Measurements from ENCODE around the gene SERPINA12. TPM values are rescaled to one million over a fixed set of nuclear protein-coding genes. Genes with fewer than 3 reads are reported as not detected.
"Not testable (repeated sequence)": the region's sequence is repeated elsewhere in the genome, so short reads cannot be mapped to it uniquely, and the experiment has no call there.

Gene SERPINA12
- total RNA-seq, 1 experiment from 2014 or later = not detected

- H3K9me3 Mint-ChIP-seq = peaks cover 15% of the 10 kb centered on the region
- ATAC-seq = no peak
These were observed 6.2 kb upstream of the SERPINA12 start for GRCh38 chr14:94515426-94515825.

GRCh38 chr14:94514351-94514750, 5.1 kb upstream of the SERPINA12 start:
- Mint-ChIP-seq H3K27ac (no peak overlapping the region), H3K9me3 (peaks cover 8% of the 10 kb centered on the region), H3K4me1 (peaks cover 19% of the 10 kb centered on the region), H3K36me3 (peaks cover 7% of the 10 kb centered on the region), H3K4me3 (no peak overlapping the region), H3K27me3 (ENCODE audit: low read depth) (no peaks in the 10 kb centered on the region)
- ATAC-seq = no peak
- CTCF ChIA-PET = interaction anchor here (2.5 kb wide), 1 partner anchor 28 kb away, joined by 8 read pairs; no protein-coding TSS in a partner anchor
- TF ChIP-seq CREM (CRISPR knock-in tag; IDR thresholded peaks at IDR 0.05) (no peak), ZNF671 (CRISPR knock-in tag; IDR thresholded peaks at IDR 0.05) (no peak), EMX1 (CRISPR knock-in tag; IDR thresholded peaks at IDR 0.05) (no peak), PRRX2 (CRISPR knock-in tag; IDR thresholded peaks at IDR 0.05) (no peak), ETV6 (CRISPR knock-in tag; IDR thresholded peaks at IDR 0.05) (no peak), STAT6 (CRISPR knock-in tag; conservative IDR thresholded peaks at IDR 0.05; ENCODE audit: low read depth) (no peak), GTF2I (CRISPR knock-in tag; conservative IDR thresholded peaks at IDR 0.05) (no peak), ATF3 (CRISPR knock-in tag; conservative IDR thresholded peaks at IDR 0.05) (no peak), TP53 (CRISPR knock-in tag; IDR thresholded peaks at IDR 0.05) (no peak), FOXJ3 (CRISPR knock-in tag; IDR thresholded peaks at IDR 0.05; ENCODE audit: borderline replicate concordance) (no peak), ZBTB43 (CRISPR knock-in tag; IDR thresholded peaks at IDR 0.05) (no peak), NR2C2 (CRISPR knock-in tag; IDR thresholded peaks at IDR 0.05) (no peak), ZNF219 (CRISPR knock-in tag; IDR thresholded peaks at IDR 0.05; ENCODE audit: borderline replicate concordance) (no peak), GABPB1 (CRISPR knock-in tag; IDR thresholded peaks at IDR 0.05) (no peak)
- TF ChIP-seq, protein P1, sequence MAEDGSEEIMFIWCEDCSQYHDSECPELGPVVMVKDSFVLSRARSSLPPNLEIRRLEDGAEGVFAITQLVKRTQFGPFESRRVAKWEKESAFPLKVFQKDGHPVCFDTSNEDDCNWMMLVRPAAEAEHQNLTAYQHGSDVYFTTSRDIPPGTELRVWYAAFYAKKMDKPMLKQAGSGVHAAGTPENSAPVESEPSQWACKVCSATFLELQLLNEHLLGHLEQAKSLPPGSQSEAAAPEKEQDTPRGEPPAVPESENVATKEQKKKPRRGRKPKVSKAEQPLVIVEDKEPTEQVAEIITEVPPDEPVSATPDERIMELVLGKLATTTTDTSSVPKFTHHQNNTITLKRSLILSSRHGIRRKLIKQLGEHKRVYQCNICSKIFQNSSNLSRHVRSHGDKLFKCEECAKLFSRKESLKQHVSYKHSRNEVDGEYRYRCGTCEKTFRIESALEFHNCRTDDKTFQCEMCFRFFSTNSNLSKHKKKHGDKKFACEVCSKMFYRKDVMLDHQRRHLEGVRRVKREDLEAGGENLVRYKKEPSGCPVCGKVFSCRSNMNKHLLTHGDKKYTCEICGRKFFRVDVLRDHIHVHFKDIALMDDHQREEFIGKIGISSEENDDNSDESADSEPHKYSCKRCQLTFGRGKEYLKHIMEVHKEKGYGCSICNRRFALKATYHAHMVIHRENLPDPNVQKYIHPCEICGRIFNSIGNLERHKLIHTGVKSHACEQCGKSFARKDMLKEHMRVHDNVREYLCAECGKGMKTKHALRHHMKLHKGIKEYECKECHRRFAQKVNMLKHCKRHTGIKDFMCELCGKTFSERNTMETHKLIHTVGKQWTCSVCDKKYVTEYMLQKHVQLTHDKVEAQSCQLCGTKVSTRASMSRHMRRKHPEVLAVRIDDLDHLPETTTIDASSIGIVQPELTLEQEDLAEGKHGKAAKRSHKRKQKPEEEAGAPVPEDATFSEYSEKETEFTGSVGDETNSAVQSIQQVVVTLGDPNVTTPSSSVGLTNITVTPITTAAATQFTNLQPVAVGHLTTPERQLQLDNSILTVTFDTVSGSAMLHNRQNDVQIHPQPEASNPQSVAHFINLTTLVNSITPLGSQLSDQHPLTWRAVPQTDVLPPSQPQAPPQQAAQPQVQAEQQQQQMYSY (CRISPR knock-in tag; IDR thresholded peaks at IDR 0.05) = no peak
- TF ChIP-seq, protein P2, sequence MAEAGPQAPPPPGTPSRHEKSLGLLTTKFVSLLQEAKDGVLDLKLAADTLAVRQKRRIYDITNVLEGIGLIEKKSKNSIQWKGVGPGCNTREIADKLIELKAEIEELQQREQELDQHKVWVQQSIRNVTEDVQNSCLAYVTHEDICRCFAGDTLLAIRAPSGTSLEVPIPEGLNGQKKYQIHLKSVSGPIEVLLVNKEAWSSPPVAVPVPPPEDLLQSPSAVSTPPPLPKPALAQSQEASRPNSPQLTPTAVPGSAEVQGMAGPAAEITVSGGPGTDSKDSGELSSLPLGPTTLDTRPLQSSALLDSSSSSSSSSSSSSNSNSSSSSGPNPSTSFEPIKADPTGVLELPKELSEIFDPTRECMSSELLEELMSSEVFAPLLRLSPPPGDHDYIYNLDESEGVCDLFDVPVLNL (CRISPR knock-in tag; IDR thresholded peaks at IDR 0.05; ENCODE audit: borderline replicate concordance, low read depth) = no peak
- POLR2A ChIA-PET = no interaction called here
- DNase-seq (ENCODE audit: low spot score) = no peak

More at GRCh38 chr14:94515426-94515825, 6.2 kb upstream of the SERPINA12 start:
- CTCF ChIA-PET = interaction anchor here (1.1 to 1.3 kb wide), 2 partner anchors 29 to 81 kb away, joined by 3 to 5 read pairs; no protein-coding TSS in a partner anchor
- TF ChIP-seq ZNF416 (CRISPR knock-in tag; IDR thresholded peaks at IDR 0.05) (no peak), KAT7 (CRISPR knock-in tag; IDR thresholded peaks at IDR 0.05; ENCODE audit: borderline replicate concordance) (no peak), CREM (CRISPR knock-in tag; IDR thresholded peaks at IDR 0.05) (no peak)
- Mint-ChIP-seq H3K27me3 (ENCODE audit: low read depth) (no peaks in the 10 kb centered on the region), H3K4me1 (peaks cover 19% of the 10 kb centered on the region), H3K27ac (no peak overlapping the region), H3K4me3 (no peak overlapping the region), H3K36me3 (peaks cover 11% of the 10 kb centered on the region)
- POLR2A ChIA-PET = no interaction called here
- no peak for DNase-seq (ENCODE audit: low spot score)

DNA sequence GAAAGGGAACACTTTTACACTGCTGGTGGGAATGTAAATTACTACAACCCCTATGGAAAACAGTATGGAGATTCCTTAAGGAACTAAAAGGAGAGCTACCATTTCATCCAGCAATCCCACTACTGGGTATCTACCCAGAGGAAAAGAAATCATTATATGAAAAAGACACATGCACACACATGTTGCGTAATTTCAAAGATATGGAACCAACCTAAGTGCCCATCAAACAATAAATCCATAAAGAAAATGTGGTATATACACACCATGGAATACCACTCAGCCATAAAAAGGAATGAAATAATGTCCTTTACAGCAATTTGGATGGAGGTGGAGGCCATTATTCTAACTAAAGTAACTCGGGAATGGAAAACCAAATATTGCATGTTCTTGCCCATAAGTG, 1.2 kb upstream of the SERPINA12 start:
- H3K36me3 Mint-ChIP-seq; ATAC-seq; H3K4me3 Mint-ChIP-seq; H3K27ac Mint-ChIP-seq; H3K4me1 Mint-ChIP-seq; H3K9me3 Mint-ChIP-seq; H3K27me3 Mint-ChIP-seq (ENCODE audit: low read depth); DNase-seq (ENCODE audit: low spot score); POLR2A ChIA-PET: not testable (repeated sequence)
- CTCF ChIA-PET = interaction anchor here (1.3 to 2.3 kb wide), 2 partner anchors 24 to 38 kb away, joined by 3 to 7 read pairs; no protein-coding TSS in a partner anchor
